ENCODE results near the gene HMCN2. TPM values are rescaled to one million over a fixed set of nuclear protein-coding genes. Genes with fewer than 3 reads are reported as not detected.

HMCN2 gene
- total RNA-seq, 2 donors from 2014 or later, result 1.3 to 7.3 TPM

DNA sequence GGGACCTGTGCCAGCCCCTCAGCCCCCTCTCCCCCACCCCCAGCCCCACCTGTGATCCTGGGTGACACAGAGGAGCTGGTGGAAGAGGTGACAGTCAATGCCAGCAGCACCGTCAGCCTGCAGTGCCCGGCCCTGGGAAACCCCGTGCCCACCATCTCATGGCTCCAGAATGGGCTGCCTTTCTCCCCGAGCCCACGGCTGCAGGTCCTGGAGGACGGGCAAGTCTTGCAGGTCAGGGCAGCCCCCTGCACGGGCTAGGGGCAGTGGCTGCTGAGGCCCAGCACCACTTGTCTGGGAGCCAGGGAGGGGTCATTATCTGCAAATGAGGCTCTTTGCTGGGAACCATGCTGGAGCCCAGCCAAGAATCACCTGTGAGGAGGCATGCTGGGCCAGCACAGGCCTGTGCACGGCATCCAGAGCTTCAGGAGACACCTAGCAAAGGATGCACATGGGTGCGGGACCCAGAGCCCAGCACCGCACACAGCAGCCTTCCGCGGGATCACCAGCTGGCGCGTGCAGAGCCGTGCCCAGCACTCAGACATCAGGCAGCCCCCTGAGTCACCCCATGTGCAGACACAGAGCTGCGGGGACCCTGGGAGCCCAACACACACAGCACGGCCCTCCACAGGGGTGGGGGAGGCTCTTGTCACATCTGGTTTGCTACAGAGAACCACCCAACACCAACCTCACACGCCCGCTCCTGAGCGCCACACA, 117.2 kb downstream of the HMCN2 start:
- no peak overlapping the region for H3K4me3 ChIP-seq
- H3K9me3 ChIP-seq, result no peaks in the 10 kb centered on the region
- no peak overlapping the region for H3K27ac ChIP-seq
- TF ChIP-seq, protein P1, sequence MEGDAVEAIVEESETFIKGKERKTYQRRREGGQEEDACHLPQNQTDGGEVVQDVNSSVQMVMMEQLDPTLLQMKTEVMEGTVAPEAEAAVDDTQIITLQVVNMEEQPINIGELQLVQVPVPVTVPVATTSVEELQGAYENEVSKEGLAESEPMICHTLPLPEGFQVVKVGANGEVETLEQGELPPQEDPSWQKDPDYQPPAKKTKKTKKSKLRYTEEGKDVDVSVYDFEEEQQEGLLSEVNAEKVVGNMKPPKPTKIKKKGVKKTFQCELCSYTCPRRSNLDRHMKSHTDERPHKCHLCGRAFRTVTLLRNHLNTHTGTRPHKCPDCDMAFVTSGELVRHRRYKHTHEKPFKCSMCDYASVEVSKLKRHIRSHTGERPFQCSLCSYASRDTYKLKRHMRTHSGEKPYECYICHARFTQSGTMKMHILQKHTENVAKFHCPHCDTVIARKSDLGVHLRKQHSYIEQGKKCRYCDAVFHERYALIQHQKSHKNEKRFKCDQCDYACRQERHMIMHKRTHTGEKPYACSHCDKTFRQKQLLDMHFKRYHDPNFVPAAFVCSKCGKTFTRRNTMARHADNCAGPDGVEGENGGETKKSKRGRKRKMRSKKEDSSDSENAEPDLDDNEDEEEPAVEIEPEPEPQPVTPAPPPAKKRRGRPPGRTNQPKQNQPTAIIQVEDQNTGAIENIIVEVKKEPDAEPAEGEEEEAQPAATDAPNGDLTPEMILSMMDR (IDR thresholded peaks at IDR 0.05), result no peak
- DNase-seq (ENCODE audit: low spot score), result no peak
- H3K36me3 ChIP-seq, result no peaks in the 10 kb centered on the region
- H3K4me1 ChIP-seq, result no peaks in the 10 kb centered on the region
- H3K27me3 ChIP-seq, result no peaks in the 10 kb centered on the region

DNA sequence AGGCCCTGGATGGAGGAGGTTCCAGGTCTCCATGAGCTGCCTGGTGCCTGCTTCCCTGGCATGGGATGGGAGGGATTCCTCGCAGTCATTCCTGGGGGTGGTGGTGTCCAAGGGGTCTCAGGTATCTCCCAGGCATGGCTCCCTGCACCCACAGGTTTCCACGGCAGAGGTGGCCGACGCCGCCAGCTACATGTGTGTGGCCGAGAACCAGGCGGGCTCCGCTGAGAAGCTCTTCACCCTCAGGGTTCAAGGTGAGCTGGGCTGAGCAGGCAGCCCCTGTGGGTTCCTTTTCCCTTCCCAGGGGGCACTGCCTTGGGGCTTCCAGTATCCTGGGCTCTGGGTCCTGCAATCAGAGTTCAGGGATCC, 117.8 kb downstream of the HMCN2 start:
- Histone ChIP-seq H3K4me3 (no peak overlapping the region), H3K27ac (no peak overlapping the region), H3K36me3 (no peaks in the 10 kb centered on the region), H3K4me1 (no peaks in the 10 kb centered on the region), H3K9me3 (no peaks in the 10 kb centered on the region), H3K27me3 (no peaks in the 10 kb centered on the region)
- TF ChIP-seq, protein P1 (IDR thresholded peaks at IDR 0.05), result no peak
- DNase-seq (ENCODE audit: low spot score), result no peak

DNA sequence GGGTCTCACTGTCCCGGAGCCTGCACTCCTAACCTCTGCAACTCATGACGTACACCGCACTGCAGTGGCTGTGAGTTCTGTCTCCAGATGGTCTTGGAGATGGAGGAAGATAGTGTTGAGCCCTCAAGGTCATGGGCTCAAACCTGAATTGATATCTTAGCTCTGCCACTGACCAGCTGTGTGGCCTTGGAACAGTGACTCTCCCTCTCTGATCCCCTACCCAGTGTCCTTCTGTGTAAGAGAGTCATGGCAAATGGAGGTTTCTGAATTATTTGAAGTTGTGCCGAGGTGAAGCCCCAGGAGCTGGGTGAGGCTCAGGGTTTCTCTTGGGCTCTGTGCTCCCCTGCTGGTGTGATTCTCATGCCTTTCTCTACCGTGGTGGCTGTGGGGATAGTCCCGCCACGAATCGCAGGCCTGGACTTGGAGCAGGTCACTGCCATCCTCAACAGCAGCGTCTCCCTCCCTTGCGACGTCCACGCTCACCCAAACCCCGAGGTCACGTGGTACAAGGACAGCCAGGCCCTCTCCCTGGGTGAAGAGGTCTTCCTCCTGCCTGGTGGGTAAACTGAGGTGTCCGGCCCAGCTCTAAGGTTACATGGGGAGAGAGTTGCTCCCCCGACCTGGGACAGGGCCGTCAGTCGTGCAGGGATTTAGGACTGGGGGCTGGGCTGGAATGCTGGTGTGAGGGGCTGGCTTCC, 118.6 kb downstream of the HMCN2 start:
- no peaks in the 10 kb centered on the region for H3K9me3 ChIP-seq
- H3K4me3 ChIP-seq, result no peak overlapping the region
- TF ChIP-seq, protein P1 (IDR thresholded peaks at IDR 0.05), result no peak
- H3K36me3 ChIP-seq, result no peaks in the 10 kb centered on the region
- H3K27ac ChIP-seq, result no peak overlapping the region
- no peaks in the 10 kb centered on the region for H3K27me3 ChIP-seq
- no peaks in the 10 kb centered on the region for H3K4me1 ChIP-seq
- no peak for DNase-seq (ENCODE audit: low spot score)

DNA sequence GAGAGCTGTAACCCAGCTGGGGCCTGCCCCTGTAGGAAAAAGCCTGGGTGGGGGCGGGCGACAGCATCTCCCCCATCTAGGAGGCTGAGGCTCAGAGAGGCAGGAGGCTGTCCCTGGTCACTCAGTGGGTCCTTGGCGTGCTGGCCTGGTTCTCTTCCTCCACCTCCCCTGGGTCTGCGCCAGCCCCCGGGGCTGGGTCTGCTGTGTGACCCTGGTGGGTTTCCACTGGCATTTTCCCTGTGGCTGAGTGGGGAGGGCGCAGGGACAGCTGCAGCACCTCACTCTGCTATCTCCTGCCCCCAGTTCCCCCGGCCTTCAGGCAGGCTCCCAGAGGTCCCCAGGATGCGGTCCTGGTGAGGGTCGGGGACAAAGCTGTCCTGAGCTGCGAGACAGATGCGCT, 119.7 kb downstream of the HMCN2 start:
- Histone ChIP-seq H3K27ac (no peak overlapping the region), H3K4me1 (no peaks in the 10 kb centered on the region), H3K9me3 (no peaks in the 10 kb centered on the region), H3K36me3 (no peaks in the 10 kb centered on the region), H3K4me3 (no peak overlapping the region), H3K27me3 (no peaks in the 10 kb centered on the region)
- no peak for DNase-seq (ENCODE audit: low spot score)
- TF ChIP-seq, protein P1 (IDR thresholded peaks at IDR 0.05), result no peak

DNA sequence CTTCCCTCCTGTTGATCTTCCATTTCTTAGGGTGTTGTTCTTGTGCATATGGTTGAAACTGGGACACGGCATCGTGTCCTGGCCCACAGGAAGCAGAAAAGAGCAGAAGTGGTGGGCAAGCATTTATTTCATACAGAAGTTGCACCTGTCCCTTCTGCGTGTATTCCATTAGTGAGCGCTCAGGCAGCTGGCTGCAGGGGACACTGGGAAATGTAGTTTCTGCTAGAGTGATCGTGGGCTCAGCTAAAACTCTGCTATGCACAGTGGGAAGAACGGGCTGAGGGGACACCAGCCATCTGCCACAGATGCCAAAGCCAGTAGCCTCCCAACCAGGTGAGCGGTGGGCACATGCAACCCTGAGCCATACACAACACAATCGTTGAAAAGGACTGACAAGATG, 121.8 kb downstream of the HMCN2 start:
- no peaks in the 10 kb centered on the region for H3K4me1 ChIP-seq
- no peak overlapping the region for H3K4me3 ChIP-seq
- no peaks in the 10 kb centered on the region for H3K27me3 ChIP-seq
- H3K36me3 ChIP-seq, result no peaks in the 10 kb centered on the region
- H3K27ac ChIP-seq, result no peak overlapping the region
- TF ChIP-seq, protein P1 (IDR thresholded peaks at IDR 0.05), result no peak
- H3K9me3 ChIP-seq, result no peaks in the 10 kb centered on the region
- DNase-seq (ENCODE audit: low spot score), result no peak

Measured in right atrium auricular region (tissue), 2 donors.